Activated naive CD4-positive, alpha-beta T cell treated with anti-CD3 and anti-CD28 coated beads for 36 hours (primary cell): Measurements from ENCODE around the gene IQCM. TPM values are rescaled to one million over a fixed set of nuclear protein-coding genes. Genes with fewer than 3 reads are reported as not detected.
"Not testable (repeated sequence)": the region's sequence is repeated elsewhere in the genome, so short reads cannot be mapped to it uniquely, and the experiment has no call there.

Source experiments
- CTCF ChIA-PET: fragments of 350-600 bp; sonication (Branson Sonifier 250); formaldehyde crosslinking; loops from one replicate; lab custom pipeline; 2021; ENCODE audit warnings: antibody characterized with exemption; lab: Charles Lee
- DNase-seq: peaks from one replicate; pipeline ENCODE4 v3.0.0-alpha.2; 2020
- H3K27ac Mint-ChIP-seq: one replicate; pipeline ENCODE4 v1.8.0; 2021; ENCODE audit warnings: mild to moderate bottlenecking, mixed read lengths
- H3K27me3 Mint-ChIP-seq: one replicate; pipeline ENCODE4 v1.8.0; 2021; ENCODE audit warnings: low read depth, mixed read lengths
- H3K36me3 Mint-ChIP-seq: one replicate; pipeline ENCODE4 v1.8.0; 2021; ENCODE audit warnings: low read depth, mixed read lengths
- H3K4me1 Mint-ChIP-seq: one replicate; pipeline ENCODE4 v1.8.0; 2021; ENCODE audit warnings: low read depth, mixed read lengths
- H3K4me3 Mint-ChIP-seq: one replicate; pipeline ENCODE4 v1.8.0; 2021; ENCODE audit warnings: mild to moderate bottlenecking, moderate library complexity, mixed read lengths
- H3K9me3 Mint-ChIP-seq: one replicate; pipeline ENCODE4 v1.8.0; 2021; ENCODE audit warnings: mixed read lengths
- intact Hi-C: fragments of 100-400 bp; cut with micrococcal nuclease; formaldehyde crosslinking; loops from one replicate; pipeline ENCODE4 v1.15.1; 2023
- total RNA-seq, 2 experiments: library from RNA; stranded (reverse); gene quantifications; one replicate each; pipeline ENCODE4 v1.2.3, GENCODE V29; 2021

IQCM gene
- total RNA-seq, 2 experiments from 2014 or later, result not detected

DNA sequence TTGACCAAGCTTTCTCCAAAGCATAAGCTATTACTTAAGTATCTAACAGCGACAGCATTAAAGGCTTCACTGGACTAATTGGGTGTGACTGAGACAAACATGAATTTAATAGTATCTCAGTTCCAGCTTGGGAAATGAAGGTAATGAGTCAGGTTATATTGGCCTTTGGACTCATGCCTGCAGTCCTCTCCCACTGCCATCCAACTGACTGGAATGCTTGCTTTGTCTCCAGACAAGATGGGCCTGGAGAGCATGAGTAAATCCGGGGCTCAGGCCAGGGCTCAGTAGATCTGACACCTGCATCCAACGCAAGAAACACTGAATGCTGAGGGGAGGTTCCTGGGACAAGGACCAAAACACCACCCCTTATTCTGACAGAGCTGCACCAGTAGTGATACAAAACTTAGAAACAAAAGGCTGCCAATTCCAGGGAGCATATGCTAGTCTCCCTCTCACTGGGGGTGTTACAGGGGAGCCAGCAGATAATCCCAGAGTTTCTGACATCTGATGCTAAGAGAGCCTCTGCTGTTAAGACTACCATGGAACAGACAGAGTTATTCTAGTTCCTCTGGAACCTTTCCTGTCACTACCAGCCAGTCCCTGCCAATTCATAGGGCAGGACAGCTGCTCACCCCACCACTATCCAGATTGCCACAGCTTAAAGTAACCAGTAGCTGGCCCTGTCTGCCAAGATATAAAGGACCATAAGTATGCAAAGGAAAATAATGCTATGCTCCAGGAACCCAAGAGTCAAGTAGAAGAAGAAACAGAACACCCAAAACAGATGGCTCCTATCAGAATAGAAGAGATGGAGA, 293.8 kb downstream of the IQCM start:
- no peak overlapping the region for H3K27ac Mint-ChIP-seq
- no peak overlapping the region for H3K4me3 Mint-ChIP-seq
- H3K9me3 Mint-ChIP-seq, result no peaks in the 10 kb centered on the region
- CTCF ChIA-PET, result no interaction called here
- intact Hi-C loops, result no loop called here
- DNase-seq, result no peak
- H3K27me3 Mint-ChIP-seq, result no peaks in the 10 kb centered on the region
- no peaks in the 10 kb centered on the region for H3K4me1 Mint-ChIP-seq
- H3K36me3 Mint-ChIP-seq, result no peaks in the 10 kb centered on the region

DNA sequence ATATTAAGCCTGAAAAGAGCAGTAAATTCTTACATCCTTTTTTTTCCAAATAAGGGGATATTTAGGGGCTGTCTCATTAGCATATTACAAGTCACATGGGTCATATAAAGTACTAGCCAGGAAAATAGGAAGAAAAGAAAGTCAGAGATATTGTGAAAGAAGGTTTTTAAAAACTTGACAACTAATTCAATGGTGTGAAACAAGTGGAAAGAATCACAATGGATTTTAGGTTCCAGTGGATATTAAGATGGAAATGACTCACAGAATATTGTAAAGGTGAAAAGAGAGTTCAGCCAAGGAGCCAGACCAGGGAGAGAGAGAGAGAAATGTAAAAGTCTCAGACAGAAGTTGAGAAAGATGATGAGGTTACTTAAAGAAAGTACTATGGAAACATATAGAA, 297.2 kb downstream of the IQCM start:
- H3K9me3 Mint-ChIP-seq, result no peaks in the 10 kb centered on the region
- no peak overlapping the region for H3K4me3 Mint-ChIP-seq
- H3K4me1 Mint-ChIP-seq, result no peaks in the 10 kb centered on the region
- CTCF ChIA-PET, result no interaction called here
- H3K36me3 Mint-ChIP-seq, result no peaks in the 10 kb centered on the region
- no peak overlapping the region for H3K27ac Mint-ChIP-seq
- DNase-seq, result no peak
- no peaks in the 10 kb centered on the region for H3K27me3 Mint-ChIP-seq
- intact Hi-C loops, result no loop called here

DNA sequence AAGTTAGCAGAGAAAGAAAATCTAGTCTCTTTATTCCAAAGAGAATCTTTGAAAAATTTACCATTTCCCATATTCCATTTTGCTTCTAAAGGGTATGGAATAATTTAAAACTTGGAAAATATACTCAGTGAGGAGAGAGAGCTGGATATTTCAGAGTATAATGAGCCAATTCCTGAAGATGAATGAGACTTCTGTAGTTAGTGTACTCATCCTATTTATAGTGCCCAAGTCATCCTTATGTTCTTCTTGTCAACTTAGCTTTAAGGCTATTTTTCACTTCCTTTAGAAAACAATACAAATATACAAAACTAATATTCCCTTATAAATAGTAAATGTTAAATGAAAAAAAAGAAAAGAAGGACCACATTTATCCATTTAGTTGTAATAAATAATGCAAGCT, 302.6 kb downstream of the IQCM start:
- H3K9me3 Mint-ChIP-seq, result peaks cover 7% of the 10 kb centered on the region
- DNase-seq, result no peak
- H3K27me3 Mint-ChIP-seq, result no peaks in the 10 kb centered on the region
- H3K4me3 Mint-ChIP-seq, result no peak overlapping the region
- no peaks in the 10 kb centered on the region for H3K36me3 Mint-ChIP-seq
- H3K27ac Mint-ChIP-seq, result no peak overlapping the region
- no peaks in the 10 kb centered on the region for H3K4me1 Mint-ChIP-seq
- intact Hi-C loops, result no loop called here
- CTCF ChIA-PET, result no interaction called here

DNA sequence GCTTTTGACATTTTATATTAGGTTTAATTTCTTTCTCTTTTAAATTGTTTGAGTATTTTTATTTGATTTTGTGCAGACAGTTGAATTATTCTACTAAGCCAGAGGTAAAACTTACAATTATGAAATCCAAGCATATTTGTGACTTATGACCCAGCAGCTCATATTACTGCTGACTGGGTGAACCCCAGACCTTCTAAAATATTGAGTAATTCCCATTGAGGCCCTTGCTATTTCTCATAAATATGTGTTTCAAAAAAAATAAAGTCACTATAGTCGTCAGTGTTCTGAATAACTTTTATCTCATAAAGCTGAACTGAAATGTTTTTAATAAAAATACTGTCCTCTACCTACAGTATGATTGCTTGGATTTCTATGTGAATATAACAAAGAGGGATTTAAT, 303.1 kb downstream of the IQCM start:
- no peaks in the 10 kb centered on the region for H3K36me3 Mint-ChIP-seq
- H3K4me1 Mint-ChIP-seq, result no peaks in the 10 kb centered on the region
- intact Hi-C loops, result no loop called here
- no peaks in the 10 kb centered on the region for H3K27me3 Mint-ChIP-seq
- CTCF ChIA-PET, result no interaction called here
- no peak overlapping the region for H3K27ac Mint-ChIP-seq
- DNase-seq, result no peak
- H3K9me3 Mint-ChIP-seq, result peaks cover 8% of the 10 kb centered on the region
- H3K4me3 Mint-ChIP-seq, result no peak overlapping the region

DNA sequence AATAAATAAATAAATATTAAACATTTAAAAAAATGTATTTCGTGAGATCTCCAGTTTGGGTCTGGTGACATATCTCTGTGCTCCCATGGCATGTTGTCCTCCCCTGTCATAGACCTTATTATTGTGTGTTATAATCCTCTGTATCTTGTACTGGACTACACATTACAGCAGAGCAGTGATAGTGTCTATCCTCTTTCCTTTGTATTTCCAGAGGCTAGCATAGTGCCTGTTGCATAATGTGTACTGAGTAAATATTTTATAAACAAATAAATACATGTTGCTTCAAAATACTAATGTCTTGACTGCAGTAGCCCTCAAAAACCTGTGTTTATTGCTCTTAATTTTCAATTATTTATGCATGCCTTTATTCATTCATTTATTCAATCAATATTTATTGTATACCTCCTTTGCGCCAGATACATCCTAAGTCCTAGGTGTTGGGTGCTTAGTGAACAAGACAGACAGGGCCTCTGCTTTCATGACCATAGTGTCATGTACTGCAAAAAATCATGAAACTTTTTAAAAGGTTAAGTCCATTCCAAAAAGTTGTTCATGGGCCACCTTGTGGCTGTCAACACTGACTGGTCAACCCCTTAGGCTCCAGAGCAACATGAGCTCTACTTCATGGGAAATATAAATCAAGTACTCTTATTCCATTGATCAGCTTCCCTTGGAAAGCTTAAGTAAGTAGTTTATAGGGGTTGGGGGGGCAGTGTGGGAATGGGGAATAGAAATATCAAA, 303.9 kb downstream of the IQCM start:
- no peak overlapping the region for H3K4me3 Mint-ChIP-seq
- no peaks in the 10 kb centered on the region for H3K4me1 Mint-ChIP-seq
- intact Hi-C loops, result no loop called here
- CTCF ChIA-PET, result no interaction called here
- no peaks in the 10 kb centered on the region for H3K36me3 Mint-ChIP-seq
- peaks cover 8% of the 10 kb centered on the region for H3K9me3 Mint-ChIP-seq
- no peak overlapping the region for H3K27ac Mint-ChIP-seq
- no peaks in the 10 kb centered on the region for H3K27me3 Mint-ChIP-seq
- no peak for DNase-seq

DNA sequence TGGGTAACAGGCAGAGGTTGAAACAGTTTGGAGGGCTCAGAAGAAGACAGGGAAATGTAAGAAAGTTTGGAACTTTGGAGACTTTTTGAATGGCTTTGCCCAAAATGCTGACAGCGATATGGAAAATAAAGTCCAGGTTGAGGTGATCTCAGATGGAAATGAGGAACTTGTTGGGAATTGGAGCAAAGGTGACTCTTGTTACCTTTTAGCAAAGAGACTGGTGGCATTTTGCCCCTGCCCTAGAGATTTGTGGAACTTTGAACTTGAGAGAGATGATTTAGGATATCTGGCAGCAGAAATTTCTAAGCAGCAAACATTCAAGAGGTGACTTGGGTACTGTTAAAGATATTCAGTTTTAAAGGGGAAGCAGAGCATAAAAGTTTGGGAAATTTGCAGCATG, 308.3 kb downstream of the IQCM start:
- intact Hi-C loops, DNase-seq, H3K27me3 Mint-ChIP-seq, H3K36me3 Mint-ChIP-seq, H3K27ac Mint-ChIP-seq, H3K4me1 Mint-ChIP-seq, H3K4me3 Mint-ChIP-seq, CTCF ChIA-PET: not testable (repeated sequence)
- H3K9me3 Mint-ChIP-seq, result peaks cover 14% of the 10 kb centered on the region

DNA sequence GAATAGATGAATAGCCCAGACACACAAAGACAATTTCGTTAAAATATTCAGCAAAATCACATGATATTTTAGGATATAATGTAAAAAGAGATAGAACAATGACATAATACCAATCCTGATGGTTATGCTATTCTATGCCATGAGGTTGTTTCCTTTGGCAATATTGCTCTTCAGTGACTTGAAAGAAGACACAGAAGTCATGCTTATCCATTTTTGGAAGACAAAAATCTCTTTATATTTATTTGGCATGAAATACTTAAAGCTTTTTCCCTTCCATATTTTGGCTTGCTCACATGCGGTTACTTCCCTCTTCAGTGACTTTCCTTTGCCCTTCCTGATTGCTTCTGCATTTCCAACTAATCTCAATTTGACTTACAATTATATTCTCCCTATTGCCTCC, 314.8 kb downstream of the IQCM start:
- peaks cover 6% of the 10 kb centered on the region for H3K9me3 Mint-ChIP-seq
- H3K4me3 Mint-ChIP-seq, result no peak overlapping the region
- CTCF ChIA-PET, result no interaction called here
- H3K27ac Mint-ChIP-seq, result no peak overlapping the region
- intact Hi-C loops, result no loop called here
- H3K4me1 Mint-ChIP-seq, result no peaks in the 10 kb centered on the region
- no peaks in the 10 kb centered on the region for H3K36me3 Mint-ChIP-seq
- no peaks in the 10 kb centered on the region for H3K27me3 Mint-ChIP-seq
- no peak for DNase-seq

DNA sequence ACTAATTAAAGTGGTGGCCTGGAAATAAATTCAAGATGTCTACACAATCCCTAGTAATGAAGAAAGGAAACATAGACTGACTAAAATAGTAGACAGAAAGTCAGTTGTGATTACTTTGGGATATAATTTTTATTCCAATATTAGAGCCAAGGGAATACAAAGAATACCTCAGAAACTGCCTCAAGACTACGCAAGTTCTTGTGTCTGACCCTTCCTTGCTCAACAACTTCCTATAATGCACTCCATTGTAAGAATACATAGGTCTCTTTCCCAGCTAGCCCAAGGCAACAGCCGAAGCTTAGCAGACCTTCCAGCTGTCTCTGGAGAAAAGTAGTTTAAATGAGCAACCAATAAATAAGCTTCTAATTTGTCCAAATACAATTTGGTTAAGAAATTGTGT, 315.9 kb downstream of the IQCM start:
- intact Hi-C loops, result no loop called here
- no peak for DNase-seq
- H3K36me3 Mint-ChIP-seq, result no peaks in the 10 kb centered on the region
- H3K27me3 Mint-ChIP-seq, result no peaks in the 10 kb centered on the region
- H3K27ac Mint-ChIP-seq, result no peak overlapping the region
- H3K4me3 Mint-ChIP-seq, result no peak overlapping the region
- no peaks in the 10 kb centered on the region for H3K4me1 Mint-ChIP-seq
- H3K9me3 Mint-ChIP-seq, result peaks cover 4% of the 10 kb centered on the region
- CTCF ChIA-PET, result no interaction called here

DNA sequence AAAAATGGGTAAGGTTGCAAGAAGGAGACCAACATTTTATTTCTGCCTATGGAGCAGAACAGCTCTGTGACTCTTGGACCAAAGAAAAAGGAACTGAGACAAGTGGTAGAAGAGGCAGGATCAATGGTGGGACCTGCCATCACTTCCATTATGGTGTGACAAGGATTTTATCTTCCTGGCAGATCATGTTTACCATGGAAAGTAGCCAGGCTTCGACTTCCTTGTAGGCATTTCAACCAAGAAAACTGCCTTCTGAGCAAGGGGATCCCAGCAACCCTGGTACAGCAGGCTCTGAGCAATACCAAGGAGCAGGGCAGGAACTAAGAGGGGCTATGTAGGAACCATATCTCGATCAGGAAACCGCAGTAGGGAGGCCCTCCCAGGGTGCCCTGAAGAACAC, 317.4 kb downstream of the IQCM start:
- H3K27ac Mint-ChIP-seq, result no peak overlapping the region
- peaks cover 4% of the 10 kb centered on the region for H3K9me3 Mint-ChIP-seq
- CTCF ChIA-PET, result no interaction called here
- H3K27me3 Mint-ChIP-seq, result no peaks in the 10 kb centered on the region
- H3K4me3 Mint-ChIP-seq, result no peak overlapping the region
- no peaks in the 10 kb centered on the region for H3K4me1 Mint-ChIP-seq
- DNase-seq, result no peak
- intact Hi-C loops, result no loop called here
- no peaks in the 10 kb centered on the region for H3K36me3 Mint-ChIP-seq

DNA sequence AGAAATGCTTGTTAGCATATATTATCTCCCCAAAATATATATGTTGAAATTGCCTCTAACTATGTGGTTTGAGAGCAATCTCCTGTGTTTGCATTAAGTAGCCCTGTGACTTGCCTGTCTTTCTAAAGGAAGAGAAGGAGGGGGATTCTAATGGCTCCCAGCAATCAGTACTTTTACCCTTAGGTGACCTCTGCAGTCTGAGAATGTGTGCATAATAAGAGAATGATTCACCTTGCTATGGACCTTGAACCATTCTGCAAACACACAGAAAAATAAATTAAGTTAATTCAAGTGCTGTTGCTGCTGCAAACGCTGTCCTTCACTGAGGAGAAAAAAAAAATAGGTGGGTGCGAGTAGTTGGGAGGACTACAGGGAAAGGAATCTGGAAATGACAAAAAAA, 322.2 kb downstream of the IQCM start:
- intact Hi-C loops, result no loop called here
- no peak overlapping the region for H3K4me3 Mint-ChIP-seq
- no peak overlapping the region for H3K27ac Mint-ChIP-seq
- DNase-seq, result no peak
- no peaks in the 10 kb centered on the region for H3K4me1 Mint-ChIP-seq
- H3K27me3 Mint-ChIP-seq, result no peaks in the 10 kb centered on the region
- peaks cover 2% of the 10 kb centered on the region for H3K9me3 Mint-ChIP-seq
- CTCF ChIA-PET, result interaction anchor here (0.6 kb wide), 1 partner anchor 176 kb away, joined by 4 read pairs; no protein-coding TSS in a partner anchor
- no peaks in the 10 kb centered on the region for H3K36me3 Mint-ChIP-seq

DNA sequence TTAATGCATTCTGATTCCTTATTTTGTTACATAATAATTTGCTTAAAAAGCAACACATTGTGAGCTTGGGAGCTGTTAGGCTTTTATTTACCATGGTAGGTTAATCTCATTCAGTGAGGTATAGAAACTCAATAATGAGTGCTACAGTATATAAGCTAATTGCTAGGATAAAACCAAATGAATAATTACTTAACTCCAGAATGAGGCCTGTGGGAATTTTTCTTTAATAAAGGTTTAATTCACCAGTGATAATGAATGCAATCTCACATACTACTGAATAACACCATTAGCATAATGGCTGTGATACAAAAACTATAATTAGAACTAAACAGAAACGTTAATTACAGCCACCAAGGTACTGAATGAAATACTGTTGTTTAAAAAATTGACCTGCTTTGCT, 326.3 kb downstream of the IQCM start:
- Mint-ChIP-seq H3K9me3 (peaks cover 2% of the 10 kb centered on the region), H3K27me3 (no peaks in the 10 kb centered on the region), H3K36me3 (no peaks in the 10 kb centered on the region), H3K4me3 (no peak overlapping the region), H3K27ac (no peak overlapping the region), H3K4me1 (no peaks in the 10 kb centered on the region)
- CTCF ChIA-PET, result no interaction called here
- no peak for DNase-seq
- intact Hi-C loops, result no loop called here

DNA sequence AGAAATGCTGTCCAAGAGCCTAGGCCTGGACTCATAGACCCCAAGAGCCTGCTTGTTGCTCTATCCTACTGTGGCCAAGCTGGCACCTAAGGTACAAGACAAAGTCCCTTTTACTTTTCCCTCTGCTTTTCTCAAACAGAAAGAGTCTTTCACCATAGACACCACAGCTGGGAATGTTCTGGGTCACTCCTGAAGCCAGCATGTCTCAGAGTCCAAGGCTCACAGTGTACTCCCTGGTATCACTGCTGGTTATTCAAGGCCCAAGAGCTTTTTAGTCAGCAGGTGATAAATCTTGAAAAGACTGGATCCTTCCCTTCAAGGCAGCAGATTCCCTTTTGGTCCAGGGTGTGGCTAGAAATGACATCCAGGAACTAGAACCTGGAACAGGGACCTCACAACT, 328.8 kb downstream of the IQCM start:
- Mint-ChIP-seq H3K27me3 (no peaks in the 10 kb centered on the region), H3K27ac (no peak overlapping the region), H3K4me3 (no peak overlapping the region), H3K4me1 (no peaks in the 10 kb centered on the region), H3K36me3 (no peaks in the 10 kb centered on the region), H3K9me3 (peaks cover 2% of the 10 kb centered on the region)
- intact Hi-C loops, result no loop called here
- DNase-seq, result no peak
- CTCF ChIA-PET, result interaction anchor here (0.6 kb wide), 1 partner anchor 14 kb away, joined by 4 read pairs; no protein-coding TSS in a partner anchor

DNA sequence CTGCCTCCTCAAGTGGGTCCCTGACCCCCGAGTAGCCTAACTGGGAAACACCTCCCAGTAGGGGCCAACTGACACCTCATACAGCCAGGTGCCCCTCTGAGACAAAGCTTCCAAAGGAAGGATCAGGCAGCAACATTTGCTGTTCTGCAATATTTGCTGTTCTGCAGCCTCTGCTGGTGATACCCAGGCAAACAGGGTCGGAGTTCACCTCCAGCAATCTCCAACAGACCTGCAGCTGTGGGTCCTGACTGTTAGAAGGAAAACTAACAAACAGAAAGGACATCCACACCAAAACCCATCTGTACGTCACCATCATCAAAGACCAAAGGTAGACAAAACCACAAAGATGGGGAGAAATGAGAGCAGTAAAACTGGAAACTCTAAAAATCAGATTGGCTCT, 347.0 kb downstream of the IQCM start:
- H3K4me1 Mint-ChIP-seq, DNase-seq, H3K4me3 Mint-ChIP-seq, CTCF ChIA-PET, H3K27ac Mint-ChIP-seq, intact Hi-C loops, H3K36me3 Mint-ChIP-seq, H3K27me3 Mint-ChIP-seq: not testable (repeated sequence)
- H3K9me3 Mint-ChIP-seq, result peaks cover 17% of the 10 kb centered on the region
